HEK293T (cell line): ENCODE results near the gene RPL12.
"Not testable (repeated sequence)": the region's sequence is repeated elsewhere in the genome, so short reads cannot be mapped to it uniquely, and the experiment has no call there.

ENCODE experiments used
- CTCF ChIA-PET: fragments of 350-600 bp; formaldehyde crosslinking; extraction: SDS; loops from one replicate; lab custom pipeline; 2021; ENCODE audit warnings: antibody characterized with exemption, inconsistent platforms; lab: Yijun Ruan, JAX
- POLR2A ChIA-PET: fragments of 350-600 bp; formaldehyde crosslinking; extraction: SDS; loops from one replicate; lab custom pipeline; 2020; ENCODE audit warnings: antibody characterized with exemption, inconsistent platforms; lab: Yijun Ruan, JAX
- DNase-seq: peaks from one replicate; pipeline ENCODE4 v3.0.0; 2012; ENCODE audit warnings: mixed read lengths; ENCODE audit errors: extremely low spot score
- ARNT ChIP-seq: fragments of 450-650 bp; IDR thresholded peaks from 2 replicates; pipeline ENCODE4 v1.6.1; 2017; ENCODE audit warnings: mild to moderate bottlenecking
- BHLHE40 ChIP-seq: fragments of 450-650 bp; IDR thresholded peaks from 2 replicates; pipeline ENCODE4 v1.6.1; 2016; ENCODE audit warnings: mild to moderate bottlenecking, moderate library complexity, borderline replicate concordance
- CTBP1 ChIP-seq: fragments of 450-650 bp; IDR thresholded peaks from 2 replicates; pipeline ENCODE4 v1.6.1; 2016; ENCODE audit warnings: borderline replicate concordance
- ELF4 ChIP-seq: fragments of 450-650 bp; IDR thresholded peaks from 2 replicates; pipeline ENCODE4 v1.6.1; 2017; ENCODE audit warnings: antibody characterized with exemption
- FOXA1 ChIP-seq: fragments of 450-650 bp; IDR thresholded peaks from 2 replicates; pipeline ENCODE4 v1.6.1; 2016; ENCODE audit warnings: mild to moderate bottlenecking
- FOXK2 ChIP-seq: fragments of 450-650 bp; IDR thresholded peaks from 2 replicates; pipeline ENCODE4 v1.6.1; 2016; ENCODE audit warnings: mild to moderate bottlenecking
- FOXM1 ChIP-seq: fragments of 450-650 bp; IDR thresholded peaks from 2 replicates; pipeline ENCODE4 v1.6.1; 2017; ENCODE audit warnings: mild to moderate bottlenecking, borderline replicate concordance
- HDGF ChIP-seq: fragments of 450-650 bp; IDR thresholded peaks from 2 replicates; pipeline ENCODE4 v1.6.1; 2017; ENCODE audit warnings: antibody characterized with exemption, borderline replicate concordance
- L3MBTL2 ChIP-seq: fragments of 450-650 bp; conservative IDR thresholded peaks from 2 replicates; pipeline ENCODE4 v1.6.1; 2016; ENCODE audit warnings: mild to moderate bottlenecking
- LEF1 ChIP-seq: fragments of 450-650 bp; IDR thresholded peaks from 2 replicates; pipeline ENCODE4 v1.6.1; 2017; ENCODE audit warnings: mild to moderate bottlenecking, borderline replicate concordance
- NFRKB ChIP-seq: fragments of 450-650 bp; IDR thresholded peaks from 2 replicates; pipeline ENCODE4 v1.6.1; 2016; ENCODE audit warnings: mild to moderate bottlenecking, moderate library complexity
- SP1 ChIP-seq: fragments of 450-650 bp; IDR thresholded peaks from 2 replicates; pipeline ENCODE4 v1.6.1; 2017
- SUZ12 ChIP-seq: fragments of 450-650 bp; IDR thresholded peaks from 2 replicates; pipeline ENCODE4 v1.6.1; 2016; ENCODE audit warnings: mild to moderate bottlenecking
- TARDBP ChIP-seq: fragments of 450-650 bp; IDR thresholded peaks from 2 replicates; pipeline ENCODE4 v1.6.1; 2016
- ZNF384 ChIP-seq: fragments of 450-650 bp; IDR thresholded peaks from 2 replicates; pipeline ENCODE4 v1.6.1; 2016
- TF ChIP-seq, protein P1 (sequence below): fragments of 450-650 bp; IDR thresholded peaks from 2 replicates; pipeline ENCODE4 v1.6.1; 2016

RPL12 gene

DNA sequence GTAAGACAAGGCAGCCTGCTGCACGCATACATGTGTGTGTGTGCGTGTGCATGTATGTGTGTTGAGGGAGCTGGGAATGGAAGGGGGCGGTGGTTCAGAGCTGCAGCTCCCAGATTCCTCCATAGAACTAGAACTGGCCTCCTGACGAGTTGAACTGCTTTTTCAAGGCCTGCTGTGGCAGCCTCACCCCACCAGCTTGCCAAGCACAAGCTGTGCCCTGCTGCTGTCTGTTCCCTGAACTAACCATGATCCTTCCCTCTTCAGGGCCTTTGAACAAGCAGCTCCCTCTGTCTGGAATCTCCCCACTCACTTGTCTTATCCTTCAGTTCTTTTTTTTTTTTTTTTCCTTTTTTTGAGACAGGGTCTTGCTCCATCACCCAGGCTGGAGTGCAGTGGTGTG lies 22.7 kb upstream of the RPL12 start:
- TF ChIP-seq NFRKB (no peak), SUZ12 (no peak)
- POLR2A ChIA-PET = no interaction called here
- DNase-seq = no peak
- CTCF ChIA-PET = no interaction called here

DNA sequence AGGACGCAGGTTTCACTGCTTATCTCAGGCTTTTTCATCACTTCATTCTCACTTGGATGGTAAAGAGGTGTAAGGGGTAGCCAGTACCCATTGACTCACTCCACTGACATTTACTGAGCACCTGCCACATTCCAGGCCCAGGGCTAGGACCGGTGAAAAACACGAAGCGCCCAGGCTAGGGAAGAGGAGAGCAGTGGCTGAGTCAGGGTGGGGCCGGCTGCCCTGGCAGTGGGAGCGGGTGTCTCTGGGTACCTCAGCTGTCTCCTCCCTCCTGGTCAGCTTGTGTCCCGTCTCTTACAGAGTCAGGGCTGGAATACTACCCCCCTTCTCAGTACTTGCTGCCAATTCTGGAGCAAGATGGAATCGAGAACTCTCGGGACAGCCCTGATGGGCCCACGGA lies 22.3 kb upstream of the RPL12 start:
- DNase-seq = no peak
- no peak for TF ChIP-seq CTBP1
- no peak for TF ChIP-seq BHLHE40
- TF ChIP-seq LEF1 = no peak
- no peak for TF ChIP-seq NFRKB
- TF ChIP-seq, protein P1, sequence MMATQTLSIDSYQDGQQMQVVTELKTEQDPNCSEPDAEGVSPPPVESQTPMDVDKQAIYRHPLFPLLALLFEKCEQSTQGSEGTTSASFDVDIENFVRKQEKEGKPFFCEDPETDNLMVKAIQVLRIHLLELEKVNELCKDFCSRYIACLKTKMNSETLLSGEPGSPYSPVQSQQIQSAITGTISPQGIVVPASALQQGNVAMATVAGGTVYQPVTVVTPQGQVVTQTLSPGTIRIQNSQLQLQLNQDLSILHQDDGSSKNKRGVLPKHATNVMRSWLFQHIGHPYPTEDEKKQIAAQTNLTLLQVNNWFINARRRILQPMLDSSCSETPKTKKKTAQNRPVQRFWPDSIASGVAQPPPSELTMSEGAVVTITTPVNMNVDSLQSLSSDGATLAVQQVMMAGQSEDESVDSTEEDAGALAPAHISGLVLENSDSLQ = no peak
- TF ChIP-seq ARNT = no peak
- TF ChIP-seq FOXM1 = no peak
- no peak for TF ChIP-seq L3MBTL2
- TF ChIP-seq SP1 = no peak
- no peak for TF ChIP-seq TARDBP
- no peak for TF ChIP-seq HDGF
- no peak for TF ChIP-seq ZNF384
- no peak for TF ChIP-seq SUZ12
- no peak for TF ChIP-seq ELF4
- ChIA-PET CTCF (no interaction called here), POLR2A (no interaction called here)

DNA sequence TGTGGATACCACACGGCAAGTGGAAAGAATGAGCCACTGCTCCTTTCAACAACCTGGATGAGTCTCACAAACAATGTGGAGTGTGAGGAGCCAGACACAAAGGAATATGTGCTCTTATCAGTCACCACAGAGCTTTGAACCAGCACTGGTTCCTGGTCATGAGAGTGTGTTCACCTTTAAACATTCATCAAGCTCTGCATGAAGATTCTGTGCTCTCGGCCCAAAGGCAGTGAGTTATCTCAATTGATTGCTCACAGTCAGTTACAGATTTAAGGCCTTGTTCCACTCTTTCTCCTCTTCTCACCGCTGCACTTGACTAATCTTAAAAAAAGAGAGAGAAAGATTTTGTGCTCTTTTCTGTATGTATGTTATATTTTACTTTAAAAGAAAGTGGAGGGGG lies 19.5 kb upstream of the RPL12 start:
- no peak for TF ChIP-seq FOXK2
- TF ChIP-seq SUZ12 = no peak
- TF ChIP-seq BHLHE40 = no peak
- no peak for TF ChIP-seq L3MBTL2
- no peak for TF ChIP-seq SP1
- TF ChIP-seq ARNT = no peak
- no peak for TF ChIP-seq CTBP1
- ChIA-PET CTCF (no interaction called here), POLR2A (no interaction called here)
- DNase-seq = no peak

DNA sequence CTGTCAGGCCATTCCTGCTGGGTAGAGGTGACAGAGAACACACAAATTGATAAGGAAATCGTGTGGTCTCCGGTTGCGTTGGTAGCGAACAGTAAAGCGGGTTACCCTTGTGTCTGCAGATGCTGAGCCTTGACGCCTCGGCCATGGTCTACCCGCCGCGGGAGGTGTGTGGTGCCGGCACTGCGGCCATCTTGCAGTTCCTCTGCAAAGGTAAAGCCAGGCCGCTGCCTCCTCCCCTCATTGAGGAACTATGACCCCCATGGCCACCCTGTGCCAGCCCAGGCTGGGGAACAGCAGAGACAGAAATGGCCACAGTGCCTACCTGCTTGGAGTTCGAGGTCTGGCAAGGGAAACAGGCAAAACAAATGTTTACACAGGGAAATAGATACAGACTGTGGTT lies 16.4 kb upstream of the RPL12 start:
- TF ChIP-seq SP1 (no peak), ARNT (no peak), TARDBP (no peak), FOXA1 (no peak), FOXK2 (no peak), NFRKB (no peak), HDGF (no peak), SUZ12 (no peak), ELF4 (no peak), ZNF384 (no peak), L3MBTL2 (no peak)
- TF ChIP-seq, protein P1 = no peak
- ChIA-PET CTCF (interaction anchor here (0.9 kb wide), 1 partner anchor 12 kb away, joined by 3 read pairs; no protein-coding TSS in a partner anchor), POLR2A (no interaction called here)
- DNase-seq = no peak

DNA sequence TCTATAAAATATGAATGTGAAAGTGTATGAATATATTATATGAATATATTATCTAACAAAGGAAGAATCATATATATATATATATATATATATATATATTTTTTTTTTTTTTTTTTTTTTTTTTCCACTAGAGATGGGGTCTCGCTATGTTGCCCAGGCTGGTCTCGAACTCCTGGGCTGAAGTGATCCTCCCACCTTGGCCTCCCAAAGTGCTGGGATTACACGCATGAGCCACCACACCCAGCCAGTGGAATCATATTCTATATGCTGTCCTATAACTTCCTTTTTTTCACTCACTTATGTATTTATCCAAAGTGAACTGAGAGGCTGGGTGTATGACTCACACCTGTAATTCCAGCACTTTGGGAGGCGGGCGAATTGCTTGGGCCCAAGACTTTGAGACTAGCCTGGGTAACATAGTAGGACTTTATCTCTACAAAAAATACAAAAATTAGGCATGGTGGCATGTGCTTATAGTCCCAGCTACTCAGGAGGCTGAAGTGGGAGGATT lies 15.3 kb upstream of the RPL12 start:
- CTCF ChIA-PET, POLR2A ChIA-PET, DNase-seq: not testable (repeated sequence)

DNA sequence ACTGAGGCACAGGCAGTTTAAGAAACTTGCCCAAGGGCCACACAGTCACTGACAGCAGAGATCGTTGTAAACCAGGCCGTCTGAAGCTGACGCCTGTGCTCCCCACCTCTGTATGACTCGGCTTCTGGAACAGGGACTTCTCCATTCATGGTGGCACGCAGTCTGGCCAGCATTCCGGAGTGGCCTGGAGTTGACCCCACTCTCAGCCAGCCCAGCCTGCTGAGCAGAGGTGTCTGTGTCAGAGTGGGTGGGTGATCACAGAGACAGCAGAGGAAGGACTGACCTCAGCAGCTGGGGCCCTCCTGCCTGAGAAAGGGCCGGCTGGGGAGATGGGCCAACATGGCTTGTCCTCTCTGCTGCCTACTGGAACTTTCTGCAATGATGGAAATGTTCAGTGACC lies 12.7 kb upstream of the RPL12 start:
- ChIA-PET POLR2A (interaction anchor here (1.4 kb wide), 1 partner anchor 12 kb away, joined by 3 read pairs; no protein-coding TSS in a partner anchor), CTCF (no interaction called here)
- TF ChIP-seq CTBP1 = no peak
- no peak for TF ChIP-seq HDGF
- no peak for TF ChIP-seq LEF1
- TF ChIP-seq FOXA1 = no peak
- TF ChIP-seq TARDBP = no peak
- TF ChIP-seq FOXK2 = no peak
- TF ChIP-seq, protein P1 = no peak
- TF ChIP-seq SP1 = no peak
- TF ChIP-seq NFRKB = no peak
- no peak for TF ChIP-seq SUZ12
- no peak for TF ChIP-seq BHLHE40
- TF ChIP-seq L3MBTL2 = no peak
- no peak for TF ChIP-seq ELF4
- TF ChIP-seq ZNF384 = no peak
- no peak for TF ChIP-seq ARNT
- no peak for DNase-seq

DNA sequence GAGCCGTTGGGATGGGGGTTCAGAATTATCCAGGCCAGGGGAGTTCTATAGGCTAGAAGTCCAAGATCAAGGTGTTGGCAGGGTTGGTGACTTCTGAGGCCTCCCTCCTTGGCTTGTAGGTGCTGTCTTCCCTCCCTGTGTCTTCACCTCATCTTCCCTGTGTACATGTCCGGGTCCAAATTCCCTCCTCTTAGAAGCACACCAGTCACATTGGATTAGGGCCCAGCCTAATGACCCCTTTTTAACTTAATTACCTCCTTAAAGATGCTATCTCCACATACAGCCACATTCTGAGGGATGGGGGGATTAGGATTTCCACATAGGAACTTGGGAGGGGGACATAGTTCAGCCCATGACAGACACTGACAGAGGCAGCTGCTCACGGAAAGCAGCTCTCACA lies 12.2 kb upstream of the RPL12 start:
- TF ChIP-seq TARDBP (no peak), BHLHE40 (no peak), L3MBTL2 (no peak), CTBP1 (no peak)
- TF ChIP-seq, protein P1 = no peak
- ChIA-PET CTCF (no interaction called here), POLR2A (interaction anchor here (1.4 kb wide), 1 partner anchor 12 kb away, joined by 3 read pairs; no protein-coding TSS in a partner anchor)
- no peak for DNase-seq
